Mucosa of descending colon (tissue), 3 donors: ENCODE measurements around the gene UNC79. TPM values are rescaled to one million over a fixed set of nuclear protein-coding genes. Genes with fewer than 3 reads are reported as not detected.

Source experiments
- ATAC-seq: fragments of 200-7000 bp; cut with Tn5 transposase; one replicate; pipeline ENCODE4 v1.9.1; 2020; ENCODE audit warnings: mild to moderate bottlenecking, moderate library complexity
- DNase-seq, 3 donors: peaks; one replicate each; pipeline ENCODE4 v3.0.0-alpha.2; 2020
- H3K36me3 ChIP-seq: fragments of 200-600 bp; one replicate; pipeline ENCODE4 v1.8.0; 2021; ENCODE audit warnings: low read depth, mild to moderate bottlenecking
- H3K4me1 ChIP-seq: fragments of 200-600 bp; one replicate; pipeline ENCODE4 v1.8.0; 2021; ENCODE audit warnings: low read depth, mild to moderate bottlenecking
- H3K4me3 ChIP-seq: fragments of 200-600 bp; one replicate; pipeline ENCODE4 v1.8.0; 2021; ENCODE audit warnings: mild to moderate bottlenecking
- H3K9me3 ChIP-seq: fragments of 200-600 bp; one replicate; pipeline ENCODE4 v1.8.0; 2021; ENCODE audit warnings: mild to moderate bottlenecking
- intact Hi-C, 2 donors: fragments of 100-400 bp; cut with DNase I in 1 of 2; cut with micrococcal nuclease in 1 of 2; formaldehyde crosslinking; loops; one replicate each; pipeline versions ENCODE4 v1.11.0 to v1.11.1; 2022; cut with DNase I, micrococcal nuclease
- total RNA-seq, 3 donors: library from RNA; stranded (reverse); fragmentation: NEBNext Ultra II Directional in 2 of 3; extraction: Animal tissue kit (Norgen Biotek cat#: 25700) in 2 of 3; gene quantifications; one replicate each; pipeline versions ENCODE4 v1.2.1 to v1.2.4, GENCODE V29; 2021 to 2023
- TF ChIP-seq, protein P1 (sequence below): fragments of 200-600 bp; IDR thresholded peaks from one replicate; pipeline ENCODE4 v1.8.0; 2022; ENCODE audit warnings: antibody characterized with exemption, mild to moderate bottlenecking
- donor health status: DM: no; HTN: no; CAD: no; lungs with moderate emphysema.
- donor health status: DM: no; HTN: no; CAD: no.
- donor health status: DM: no; HTN: yes; CAD: no.

Gene UNC79
- total RNA-seq, 3 donors from 2014 or later: 0.09 to 0.89 (median 0.12) TPM

GRCh38 chr14:93723001-93723400 lies 292.3 kb downstream of the UNC79 start:
- no peaks in the 10 kb centered on the region for H3K36me3 ChIP-seq
- DNase-seq (no peak), ATAC-seq (no peak)
- no peak overlapping the region for H3K4me3 ChIP-seq
- intact Hi-C loops: no loop called here
- TF ChIP-seq, protein P1, sequence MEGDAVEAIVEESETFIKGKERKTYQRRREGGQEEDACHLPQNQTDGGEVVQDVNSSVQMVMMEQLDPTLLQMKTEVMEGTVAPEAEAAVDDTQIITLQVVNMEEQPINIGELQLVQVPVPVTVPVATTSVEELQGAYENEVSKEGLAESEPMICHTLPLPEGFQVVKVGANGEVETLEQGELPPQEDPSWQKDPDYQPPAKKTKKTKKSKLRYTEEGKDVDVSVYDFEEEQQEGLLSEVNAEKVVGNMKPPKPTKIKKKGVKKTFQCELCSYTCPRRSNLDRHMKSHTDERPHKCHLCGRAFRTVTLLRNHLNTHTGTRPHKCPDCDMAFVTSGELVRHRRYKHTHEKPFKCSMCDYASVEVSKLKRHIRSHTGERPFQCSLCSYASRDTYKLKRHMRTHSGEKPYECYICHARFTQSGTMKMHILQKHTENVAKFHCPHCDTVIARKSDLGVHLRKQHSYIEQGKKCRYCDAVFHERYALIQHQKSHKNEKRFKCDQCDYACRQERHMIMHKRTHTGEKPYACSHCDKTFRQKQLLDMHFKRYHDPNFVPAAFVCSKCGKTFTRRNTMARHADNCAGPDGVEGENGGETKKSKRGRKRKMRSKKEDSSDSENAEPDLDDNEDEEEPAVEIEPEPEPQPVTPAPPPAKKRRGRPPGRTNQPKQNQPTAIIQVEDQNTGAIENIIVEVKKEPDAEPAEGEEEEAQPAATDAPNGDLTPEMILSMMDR: no peak
- H3K4me1 ChIP-seq: no peaks in the 10 kb centered on the region
- no peaks in the 10 kb centered on the region for H3K9me3 ChIP-seq

- TF ChIP-seq, protein P1: no peak
- Histone ChIP-seq H3K9me3 (no peaks in the 10 kb centered on the region), H3K4me1 (no peaks in the 10 kb centered on the region), H3K4me3 (no peak overlapping the region), H3K36me3 (no peaks in the 10 kb centered on the region)
- intact Hi-C loops: no loop called here
- ATAC-seq (no peak), DNase-seq (no peak)
These were observed 294.4 kb downstream of the UNC79 start for GRCh38 chr14:93725002-93725582.

DNA sequence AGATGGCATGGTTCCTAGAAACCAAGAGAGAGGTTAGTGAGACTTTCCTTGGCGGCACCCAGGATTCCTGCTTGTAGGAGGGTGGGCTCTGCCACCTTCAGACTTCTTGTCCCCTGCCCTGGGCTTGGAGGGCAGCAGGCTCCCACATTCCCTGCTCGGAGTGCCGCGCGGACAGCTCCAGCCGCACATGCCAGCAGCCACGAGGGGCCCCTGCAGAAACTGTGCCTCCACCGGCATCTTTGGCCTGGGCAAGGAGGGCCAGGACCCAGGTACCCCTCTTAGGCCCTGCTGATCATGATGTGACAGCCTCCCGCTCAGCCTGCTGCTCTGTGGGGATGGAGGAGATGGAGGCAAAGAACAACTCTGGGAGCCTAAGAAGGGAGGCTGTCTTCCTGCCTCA lies 295.3 kb downstream of the UNC79 start:
- intact Hi-C loops: no loop called here
- Histone ChIP-seq H3K9me3 (no peaks in the 10 kb centered on the region), H3K36me3 (no peaks in the 10 kb centered on the region), H3K4me1 (no peaks in the 10 kb centered on the region), H3K4me3 (no peak overlapping the region)
- no peak for DNase-seq
- TF ChIP-seq, protein P1: no peak
- ATAC-seq: no peak

DNA sequence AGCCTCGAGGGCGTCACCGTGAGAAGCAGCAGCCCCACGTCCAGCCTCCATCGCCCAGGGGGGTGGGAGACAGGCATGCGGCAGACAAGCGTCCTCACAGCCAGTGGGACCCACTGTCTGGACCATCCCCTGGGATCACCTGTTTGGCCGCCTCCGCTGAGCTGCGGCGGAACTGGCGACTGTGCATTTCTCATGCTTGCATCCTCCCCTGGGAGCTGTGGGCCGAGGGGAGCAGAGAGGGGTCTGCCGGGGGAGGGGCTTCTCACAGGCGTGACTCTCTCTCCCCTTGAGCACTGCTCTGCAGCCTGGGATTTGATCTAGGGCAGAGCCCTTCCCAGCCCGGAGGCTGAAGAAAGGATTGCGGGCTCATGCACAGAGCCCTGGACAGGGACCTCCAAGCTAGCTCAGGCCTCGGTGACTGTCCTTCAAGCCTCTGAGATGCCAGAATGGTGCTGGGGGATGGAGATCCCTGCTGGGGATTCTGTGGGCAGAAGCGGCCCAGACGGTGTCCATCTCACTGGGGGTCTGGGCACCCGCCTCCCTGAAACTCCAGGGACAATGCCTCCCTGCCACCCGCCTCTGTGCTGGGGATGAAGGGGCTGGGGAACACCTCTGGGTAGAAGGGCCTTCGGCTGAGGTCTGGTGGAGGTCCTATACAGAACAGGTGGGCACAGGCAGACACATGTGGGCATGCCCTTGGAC lies 296.5 kb downstream of the UNC79 start:
- ATAC-seq (no peak), DNase-seq (no peak)
- TF ChIP-seq, protein P1: no peak
- Histone ChIP-seq H3K4me3 (no peak overlapping the region), H3K9me3 (no peaks in the 10 kb centered on the region), H3K36me3 (no peaks in the 10 kb centered on the region), H3K4me1 (no peaks in the 10 kb centered on the region)
- intact Hi-C loops: no loop called here

DNA sequence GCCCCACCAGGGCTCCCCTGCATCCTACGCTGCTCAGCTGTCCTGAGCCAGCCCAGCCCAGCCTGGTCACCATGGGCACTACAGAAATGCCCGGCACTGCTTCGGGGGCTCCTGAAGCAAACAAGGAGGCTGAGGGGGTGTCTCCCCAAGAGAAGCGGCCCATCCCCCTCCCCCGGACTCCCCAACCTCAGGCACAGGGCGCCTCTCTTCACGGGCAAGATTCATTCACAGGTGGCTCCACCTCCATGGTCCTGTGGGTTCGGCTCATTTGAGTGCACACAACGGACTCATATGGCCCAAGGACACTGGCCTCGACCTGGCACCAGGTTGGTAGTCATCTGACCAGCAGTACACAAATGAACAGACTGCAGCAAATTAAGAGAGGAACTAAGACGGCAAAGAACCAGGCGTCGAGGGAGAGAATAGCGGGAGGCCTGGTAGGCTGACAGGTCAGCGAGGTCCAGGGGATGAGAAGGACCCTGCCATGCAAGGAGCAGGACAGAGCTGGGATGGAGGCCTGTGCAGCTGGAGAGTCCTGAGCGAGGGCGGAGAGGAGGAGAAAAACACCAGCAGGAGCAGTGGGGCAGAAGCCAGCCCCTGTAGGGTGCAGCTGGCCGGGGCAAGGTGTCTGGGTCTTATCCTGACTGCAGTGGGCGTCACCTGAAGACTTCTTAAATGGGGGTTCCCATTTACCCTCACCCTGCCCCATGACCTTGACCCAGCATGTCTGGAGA lies 297.3 kb downstream of the UNC79 start:
- H3K4me3 ChIP-seq: no peak overlapping the region
- DNase-seq (no peak), ATAC-seq (no peak)
- TF ChIP-seq, protein P1: no peak
- no peaks in the 10 kb centered on the region for H3K9me3 ChIP-seq
- H3K4me1 ChIP-seq: no peaks in the 10 kb centered on the region
- intact Hi-C loops: no loop called here
- no peaks in the 10 kb centered on the region for H3K36me3 ChIP-seq
